C4-2B (cell line): ENCODE measurements around the gene OR8H1.

Source experiments
- H3K27ac ChIP-seq: fragments of 450-650 bp; 2 replicates; pipeline ENCODE4 v1.5.1; 2017
- ZFX ChIP-seq: fragments of 450-650 bp; IDR thresholded peaks from 2 replicates; pipeline ENCODE4 v1.6.1; 2017
- TF ChIP-seq, protein P1 (sequence below): fragments of 450-650 bp; conservative IDR thresholded peaks from 2 replicates; pipeline ENCODE4 v1.5.1; 2017; ENCODE audit warnings: mild to moderate bottlenecking

OR8H1 gene, protein sequence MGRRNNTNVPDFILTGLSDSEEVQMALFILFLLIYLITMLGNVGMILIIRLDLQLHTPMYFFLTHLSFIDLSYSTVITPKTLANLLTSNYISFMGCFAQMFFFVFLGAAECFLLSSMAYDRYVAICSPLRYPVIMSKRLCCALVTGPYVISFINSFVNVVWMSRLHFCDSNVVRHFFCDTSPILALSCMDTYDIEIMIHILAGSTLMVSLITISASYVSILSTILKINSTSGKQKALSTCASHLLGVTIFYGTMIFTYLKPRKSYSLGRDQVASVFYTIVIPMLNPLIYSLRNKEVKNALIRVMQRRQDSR

DNA sequence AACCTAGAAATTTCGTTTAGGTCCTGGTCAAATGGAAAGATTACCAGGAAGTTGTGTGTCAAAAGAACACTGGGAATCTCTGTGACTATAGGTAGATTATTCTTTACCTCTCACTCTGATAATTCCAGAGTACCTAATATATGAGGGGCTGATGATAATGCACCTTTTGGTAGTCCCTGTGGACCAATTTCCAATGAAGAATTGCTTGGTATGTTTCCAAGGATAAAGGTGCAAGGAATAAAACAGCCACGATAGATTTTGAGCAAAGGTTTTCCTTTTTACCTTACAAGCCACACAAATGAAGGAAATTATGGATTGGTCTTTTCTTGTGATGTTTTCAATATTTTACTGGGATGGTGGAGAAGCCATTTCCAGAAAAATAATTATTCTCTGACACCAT is at the start of gene OR8H1:
OR8H1 (minus strand) TSS at position 101 of the 400 bp plus-strand sequence. CDS start 1,192 bp downstream, outside the sequence.
- no peak within 1 kb of the TSS for H3K27ac ChIP-seq
- TF ChIP-seq, protein P1, sequence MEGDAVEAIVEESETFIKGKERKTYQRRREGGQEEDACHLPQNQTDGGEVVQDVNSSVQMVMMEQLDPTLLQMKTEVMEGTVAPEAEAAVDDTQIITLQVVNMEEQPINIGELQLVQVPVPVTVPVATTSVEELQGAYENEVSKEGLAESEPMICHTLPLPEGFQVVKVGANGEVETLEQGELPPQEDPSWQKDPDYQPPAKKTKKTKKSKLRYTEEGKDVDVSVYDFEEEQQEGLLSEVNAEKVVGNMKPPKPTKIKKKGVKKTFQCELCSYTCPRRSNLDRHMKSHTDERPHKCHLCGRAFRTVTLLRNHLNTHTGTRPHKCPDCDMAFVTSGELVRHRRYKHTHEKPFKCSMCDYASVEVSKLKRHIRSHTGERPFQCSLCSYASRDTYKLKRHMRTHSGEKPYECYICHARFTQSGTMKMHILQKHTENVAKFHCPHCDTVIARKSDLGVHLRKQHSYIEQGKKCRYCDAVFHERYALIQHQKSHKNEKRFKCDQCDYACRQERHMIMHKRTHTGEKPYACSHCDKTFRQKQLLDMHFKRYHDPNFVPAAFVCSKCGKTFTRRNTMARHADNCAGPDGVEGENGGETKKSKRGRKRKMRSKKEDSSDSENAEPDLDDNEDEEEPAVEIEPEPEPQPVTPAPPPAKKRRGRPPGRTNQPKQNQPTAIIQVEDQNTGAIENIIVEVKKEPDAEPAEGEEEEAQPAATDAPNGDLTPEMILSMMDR, result no peak
- no peak for TF ChIP-seq ZFX

DNA sequence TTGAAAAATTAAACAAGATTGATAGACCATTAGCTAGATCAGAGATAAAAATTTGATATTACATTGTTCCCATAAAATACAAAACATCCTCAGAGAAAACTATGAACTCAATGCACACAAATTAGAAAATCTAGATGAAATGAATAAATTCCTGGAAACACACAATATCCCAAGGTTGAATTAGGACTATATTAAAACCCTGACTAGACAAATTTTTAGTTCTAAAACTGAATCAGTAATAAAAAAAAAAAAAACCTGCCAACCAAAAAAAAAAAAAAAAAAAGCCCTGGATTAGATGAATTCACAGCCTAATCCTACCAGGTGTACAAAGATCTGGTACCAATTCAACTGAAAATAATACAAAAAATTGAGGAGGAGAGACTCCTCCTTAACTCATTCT is 48.2 kb upstream of the OR8H1 start:
- no peak overlapping the region for H3K27ac ChIP-seq
- TF ChIP-seq, protein P1, result no peak
- TF ChIP-seq ZFX, result no peak

DNA sequence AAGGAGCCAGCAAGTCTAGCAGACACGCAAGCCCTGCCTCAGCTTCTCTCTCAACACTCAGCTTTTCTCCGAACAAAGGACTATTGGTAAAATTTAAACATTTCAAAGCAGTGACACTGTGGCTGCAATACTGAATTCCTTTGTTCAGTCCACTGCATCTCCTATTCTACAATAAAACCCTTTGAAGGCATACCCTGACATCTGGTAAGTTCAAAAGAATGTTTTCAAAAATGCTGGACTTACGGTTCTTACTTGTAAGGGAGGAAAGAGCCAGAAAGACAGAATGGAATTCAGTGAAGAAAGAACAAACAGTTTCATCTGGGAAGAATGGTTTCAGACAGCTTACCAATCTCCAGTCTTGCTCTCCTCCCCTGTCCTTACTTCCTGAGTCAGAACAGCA is 41.1 kb upstream of the OR8H1 start:
- no peak overlapping the region for H3K27ac ChIP-seq
- no peak for TF ChIP-seq ZFX
- TF ChIP-seq, protein P1, result no peak

DNA sequence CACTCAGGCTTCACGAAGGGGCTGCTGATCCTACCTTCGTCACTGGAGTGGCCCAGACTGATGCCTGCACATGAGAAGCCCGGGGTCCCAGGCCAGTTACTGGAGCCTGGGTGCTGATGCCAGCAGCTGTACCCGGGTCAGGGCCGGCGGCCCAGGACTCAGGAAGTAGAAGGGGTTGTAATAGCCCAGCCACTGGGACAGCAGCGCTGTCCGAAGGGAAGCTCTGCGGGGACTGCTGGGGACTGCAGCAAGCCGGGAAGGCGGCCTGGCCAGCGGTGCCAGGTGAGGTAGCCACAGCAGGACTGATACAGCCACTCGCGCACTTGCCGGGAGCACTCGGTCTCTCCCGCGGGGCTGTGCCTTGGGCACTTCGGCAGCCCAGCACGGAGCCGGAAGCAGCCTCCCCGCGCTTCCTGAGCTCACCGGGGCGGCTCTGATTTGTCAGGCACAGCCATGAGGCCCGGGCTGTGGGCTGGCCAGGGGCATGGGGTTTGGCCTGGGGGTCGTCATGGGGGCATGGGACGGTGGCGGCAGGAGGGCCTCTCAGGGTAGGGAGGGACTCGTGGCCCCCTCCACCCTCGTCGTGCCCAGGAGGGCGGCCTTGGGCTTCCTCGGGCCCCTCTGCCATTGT is 39.9 kb upstream of the OR8H1 start:
- TF ChIP-seq, protein P1, result no peak
- no peak for TF ChIP-seq ZFX
- H3K27ac ChIP-seq, result peak overlapping the region; percentile 38; the same call in 1 of the 2 replicates

DNA sequence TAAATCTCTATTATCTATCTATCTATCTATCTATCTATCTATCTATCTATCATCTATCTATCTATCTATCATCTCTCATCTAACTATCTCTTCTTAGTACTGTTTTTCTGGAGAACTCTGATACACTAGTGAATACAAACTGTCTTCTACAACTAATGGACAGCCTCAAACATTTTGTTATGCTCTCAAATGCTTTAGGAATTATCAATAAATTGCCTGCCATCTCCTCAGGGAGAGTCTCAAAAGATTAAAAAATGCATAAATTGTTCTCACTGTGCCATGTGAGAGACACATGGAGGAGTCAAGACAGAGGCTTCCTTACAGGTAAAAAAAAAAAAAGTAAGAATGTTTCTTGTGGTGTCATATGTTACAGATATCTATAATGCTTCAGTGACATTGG is 22.8 kb upstream of the OR8H1 start, which contains the start of gene OR8K3:
OR8K3 (plus strand) TSS at position 301 of the 400 bp plus-strand sequence. CDS start 3,163 bp downstream, outside the sequence.
- TF ChIP-seq, protein P1, result no peak
- no peak for TF ChIP-seq ZFX
- no peak within 1 kb of the TSS for H3K27ac ChIP-seq

DNA sequence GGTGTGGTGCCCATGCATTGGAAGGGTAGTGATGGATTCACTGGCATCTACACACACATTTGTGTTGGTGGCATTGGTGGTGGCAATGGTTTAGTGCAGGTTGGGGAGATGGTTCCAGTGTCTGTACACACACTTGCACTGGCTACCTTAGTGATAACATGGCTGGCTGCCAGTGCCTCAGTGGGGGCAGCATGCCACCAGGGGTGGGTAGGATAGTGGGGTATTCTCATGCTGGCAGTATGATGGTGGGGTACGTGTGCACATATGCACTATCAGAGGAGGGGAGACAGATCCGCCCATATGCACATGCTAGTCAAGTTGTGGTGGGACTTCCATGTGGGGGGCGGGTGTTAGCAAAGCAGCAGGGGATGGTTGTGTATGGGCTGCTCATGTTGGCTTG is 15.8 kb upstream of the OR8H1 start:
- TF ChIP-seq, protein P1, result no peak
- no peak for TF ChIP-seq ZFX
- H3K27ac ChIP-seq, result no peak overlapping the region

DNA sequence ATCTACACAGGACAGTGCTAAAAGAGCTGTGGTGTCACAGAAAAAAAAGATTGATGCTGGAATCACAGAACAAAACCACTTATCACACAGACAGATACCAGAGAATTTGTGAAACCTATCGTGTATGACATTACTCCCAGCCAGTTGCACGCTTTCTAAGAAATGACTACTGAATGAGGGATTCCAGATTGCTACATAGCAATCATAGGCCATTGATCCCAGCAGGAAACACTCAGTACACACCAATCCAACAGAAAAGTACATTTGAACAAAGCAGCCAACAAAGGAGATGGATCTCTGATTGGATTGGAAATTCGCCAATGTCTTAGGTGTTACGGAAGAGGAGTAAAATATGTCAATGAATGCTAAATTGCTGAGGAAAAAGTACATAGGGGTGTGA is 4.8 kb upstream of the OR8H1 start:
- TF ChIP-seq, protein P1, result no peak
- no peak for TF ChIP-seq ZFX
- no peak overlapping the region for H3K27ac ChIP-seq
